H9 (cell line): ENCODE results near the gene CNOT11. TPM values are rescaled to one million over a fixed set of nuclear protein-coding genes. Genes with fewer than 3 reads are reported as not detected.

Experiments
- DNase-seq: peaks from one replicate; pipeline ENCODE4 v3.0.0-alpha.2; 2017
- H2AFZ ChIP-seq: one replicate; pipeline ENCODE4 v1.6.1; 2013; ENCODE audit warnings: mild to moderate bottlenecking, low read length, control low read depth, moderate library complexity
- H2AK5ac ChIP-seq: 2 replicates; pipeline ENCODE4 v1.6.1; 2013; ENCODE audit warnings: low read length, control low read depth, mixed read lengths; ENCODE audit not compliant: insufficient read length
- H2BK120ac ChIP-seq: one replicate; pipeline ENCODE4 v1.6.1; 2013; ENCODE audit warnings: low read depth, mild to moderate bottlenecking, low read length, control low read depth, inconsistent platforms; ENCODE audit not compliant: poor library complexity, severe bottlenecking
- H2BK12ac ChIP-seq: 2 replicates; pipeline ENCODE4 v1.6.1; 2013; ENCODE audit warnings: low read length, control low read depth, mixed read lengths, low read depth; ENCODE audit not compliant: insufficient read length
- H2BK15ac ChIP-seq: 2 replicates; pipeline ENCODE4 v1.6.1; 2013; ENCODE audit warnings: low read depth, low read length, control low read depth
- H2BK20ac ChIP-seq: one replicate; pipeline ENCODE4 v1.6.1; 2013; ENCODE audit warnings: low read depth, mild to moderate bottlenecking, low read length, control low read depth, inconsistent platforms; ENCODE audit not compliant: poor library complexity, severe bottlenecking
- H2BK5ac ChIP-seq: 2 replicates; pipeline ENCODE4 v1.6.1; 2013; ENCODE audit warnings: low read length, control low read depth, mixed read lengths; ENCODE audit not compliant: insufficient read length
- H3K14ac ChIP-seq: 2 replicates; pipeline ENCODE4 v1.6.1; 2013; ENCODE audit warnings: low read length, control low read depth; ENCODE audit not compliant: insufficient read depth
- H3K18ac ChIP-seq: 2 replicates; pipeline ENCODE4 v1.6.1; 2013; ENCODE audit warnings: low read depth, mild to moderate bottlenecking, mixed read lengths, low read length, control low read depth; ENCODE audit not compliant: insufficient read length
- H3K23ac ChIP-seq: 2 replicates; pipeline ENCODE4 v1.6.1; 2013; ENCODE audit warnings: low read length, control low read depth, mixed read lengths, low read depth; ENCODE audit not compliant: insufficient read length
- H3K23me2 ChIP-seq: 2 replicates; pipeline ENCODE4 v1.6.1; 2013; ENCODE audit warnings: low read depth, mild to moderate bottlenecking, mixed read lengths, low read length, control low read depth; ENCODE audit not compliant: insufficient read length, poor library complexity, severe bottlenecking
- H3K27ac ChIP-seq: 2 replicates; pipeline ENCODE4 v1.5.1; 2013; ENCODE audit warnings: low read length, control low read depth, mixed read lengths, low read depth; ENCODE audit not compliant: insufficient read length
- H3K27me3 ChIP-seq: 2 replicates; pipeline ENCODE4 v1.6.1; 2013; ENCODE audit warnings: low read length, control low read depth, inconsistent platforms; ENCODE audit not compliant: insufficient read depth
- H3K4ac ChIP-seq: 2 replicates; pipeline ENCODE4 v1.6.1; 2013; ENCODE audit warnings: low read depth, mild to moderate bottlenecking, control low read depth, inconsistent platforms, low read length, moderate library complexity
- H3K4me1 ChIP-seq: 2 replicates; pipeline ENCODE4 v1.6.1; 2013; ENCODE audit warnings: low read length, control low read depth, inconsistent platforms; ENCODE audit not compliant: insufficient read depth
- H3K4me2 ChIP-seq: 2 replicates; pipeline ENCODE4 v1.6.1; 2013; ENCODE audit warnings: low read length, control low read depth, mixed read lengths; ENCODE audit not compliant: insufficient read length, insufficient read depth
- H3K56ac ChIP-seq: 2 replicates; pipeline ENCODE4 v1.6.1; 2013; ENCODE audit warnings: low read depth, mild to moderate bottlenecking, mixed read lengths, low read length, control low read depth; ENCODE audit not compliant: insufficient read length
- H3K79me1 ChIP-seq: 2 replicates; pipeline ENCODE4 v1.6.1; 2013; ENCODE audit warnings: low read depth, mild to moderate bottlenecking, moderate library complexity, low read length, control low read depth, inconsistent platforms; ENCODE audit not compliant: insufficient read depth, poor library complexity, severe bottlenecking
- H3K79me2 ChIP-seq: 2 replicates; pipeline ENCODE4 v1.6.1; 2013; ENCODE audit warnings: low read length, control low read depth, inconsistent platforms; ENCODE audit not compliant: insufficient read depth
- H3K9ac ChIP-seq: 2 replicates; pipeline ENCODE4 v1.6.1; 2013; ENCODE audit warnings: low read length, control low read depth, mixed read lengths; ENCODE audit not compliant: insufficient read length; ENCODE audit errors: extremely low read depth
- H3K9me3 ChIP-seq: one replicate; pipeline ENCODE4 v1.6.1; 2013; ENCODE audit warnings: low read depth, low read length, inconsistent platforms; ENCODE audit not compliant: control insufficient read depth
- H3T11ph ChIP-seq: one replicate; pipeline ENCODE4 v1.6.1; 2013; ENCODE audit warnings: mild to moderate bottlenecking, low read length, control low read depth, inconsistent platforms
- H4K20me1 ChIP-seq: one replicate; pipeline ENCODE4 v1.6.1; 2013; ENCODE audit not compliant: control insufficient read depth, insufficient read length, insufficient read depth
- H4K5ac ChIP-seq: 2 replicates; pipeline ENCODE4 v1.6.1; 2013; ENCODE audit warnings: low read depth, mild to moderate bottlenecking, mixed read lengths, low read length, control low read depth; ENCODE audit not compliant: insufficient read length
- H4K8ac ChIP-seq: replicated peaks from 2 replicates; pipeline ENCODE4 v1.6.1; 2013; ENCODE audit warnings: low read length, control low read depth, mixed read lengths, low read depth; ENCODE audit not compliant: insufficient read length
- H4K91ac ChIP-seq: 2 replicates; pipeline ENCODE4 v1.6.1; 2013; ENCODE audit warnings: low read depth, mild to moderate bottlenecking, moderate library complexity, mixed read lengths, low read length, control low read depth; ENCODE audit not compliant: insufficient read length
- H3K27ac Mint-ChIP-seq, 3 experiments: 2 replicates in 2 of 3; 3 replicates in 1 of 3; pipeline ENCODE4 v1.8.0; 2020 to 2021; ENCODE audit warnings: mixed read lengths in 3 of 3, mild to moderate bottlenecking in 1 of 3, moderate library complexity in 1 of 3
- H3K27me3 Mint-ChIP-seq: 2 replicates; pipeline ENCODE4 v1.8.0; 2021; ENCODE audit warnings: low read depth, mild to moderate bottlenecking, moderate library complexity, mixed read lengths
- H3K36me3 Mint-ChIP-seq, 3 experiments: 2 replicates in 2 of 3; 3 replicates in 1 of 3; pipeline ENCODE4 v1.8.0; 2020 to 2021; ENCODE audit warnings: low read depth in 3 of 3, mixed read lengths in 3 of 3; ENCODE audit not compliant: insufficient read depth in 1 of 3
- H3K4me1 Mint-ChIP-seq, 2 experiments: 2 replicates each; pipeline ENCODE4 v1.8.0; 2020; ENCODE audit warnings: mixed read lengths in 2 of 2
- H3K4me3 Mint-ChIP-seq, 2 experiments: 2 replicates in 1 of 2; 3 replicates in 1 of 2; pipeline ENCODE4 v1.8.0; 2020 to 2021; ENCODE audit warnings: mild to moderate bottlenecking in 2 of 2, mixed read lengths in 2 of 2, moderate library complexity in 1 of 2
- H3K9me3 Mint-ChIP-seq, 2 experiments: 2 replicates in 1 of 2; 3 replicates in 1 of 2; pipeline ENCODE4 v1.8.0; 2020; ENCODE audit warnings: mild to moderate bottlenecking in 2 of 2, mixed read lengths in 2 of 2, moderate library complexity in 1 of 2
- WGBS: extraction: QIAGEN DNeasy Blood & Tissue Kit; methylation state at CpG from one replicate; pipeline ENCODE4 v1.1.7; 2013; ENCODE audit warnings: missing lambda C conversion rate, low lambda C conversion rate, mixed read lengths; ENCODE audit not compliant: insufficient read length; ENCODE audit errors: extremely low coverage; 5-methylcytosine and 5-hydroxymethylcytosine counted together
- total RNA-seq: library from RNA; stranded (reverse); gene quantifications from 2 replicates; pipeline ENCODE4 v1.2.1, GENCODE V29; 2021
- TF ChIP-seq, protein P1 (sequence below): fragments of 200-600 bp; sonication (generic); conservative IDR thresholded peaks from 3 replicates; pipeline ENCODE4 v1.8.0; 2021; ENCODE audit warnings: antibody characterized with exemption, mild to moderate bottlenecking

The CNOT11 gene
- total RNA-seq, 1 experiment from 2014 or later, result 46.8 TPM

DNA sequence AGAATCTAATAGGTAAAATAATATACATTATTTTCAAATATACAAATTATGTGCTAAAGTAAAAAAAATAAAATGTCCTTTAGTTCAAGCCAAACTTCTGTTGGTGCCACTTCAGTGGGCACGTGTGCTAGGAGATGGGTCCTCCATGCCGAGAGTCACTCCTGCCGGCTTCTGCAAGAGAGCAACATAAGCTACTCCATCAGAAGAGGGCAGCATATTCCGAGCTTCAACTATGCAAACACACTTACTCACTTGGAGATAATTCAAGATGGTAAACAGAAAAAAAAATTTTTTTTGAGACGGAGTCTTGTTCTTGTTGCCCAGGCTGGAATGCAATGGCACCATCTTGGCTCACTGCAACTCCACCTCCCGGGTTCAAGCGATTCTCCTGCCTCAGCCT is 24.4 kb downstream of the CNOT11 start:
- Histone ChIP-seq H3K14ac (no peak overlapping the region), H3K79me2 (no peaks in the 10 kb centered on the region), H3K9me3 (no peaks in the 10 kb centered on the region), H2BK15ac (no peak overlapping the region), H3K4me1 (no peaks in the 10 kb centered on the region), H3K4me2 (no peak overlapping the region), H3K27me3 (no peaks in the 10 kb centered on the region), H2BK12ac (no peak overlapping the region), H3K27ac (no peak overlapping the region), H3K23me2 (no peaks in the 10 kb centered on the region), H3K18ac (no peak overlapping the region), H4K5ac (no peak overlapping the region), H3K4ac (no peak overlapping the region), H2AFZ (no peak overlapping the region), H3K79me1 (no peaks in the 10 kb centered on the region), H3T11ph (no peak overlapping the region), H4K20me1 (no peaks in the 10 kb centered on the region), H3K56ac (no peak overlapping the region), H2BK20ac (no peak overlapping the region), H2BK5ac (no peak overlapping the region), H3K23ac (no peak overlapping the region), H2BK120ac (no peak overlapping the region), H2AK5ac (no peak overlapping the region), H4K91ac (no peak overlapping the region), H3K9ac (no peak overlapping the region), H4K8ac (no peak overlapping the region)
- Mint-ChIP-seq H3K27ac (no peak overlapping the region), H3K4me1 (no peaks in the 10 kb centered on the region), H3K36me3 (peaks cover 17 to 65% (median 60%) of the 10 kb centered on the region in 3 experiments; a peak in 6 of 7 replicates), H3K9me3 (no peaks in the 10 kb centered on the region), H3K4me3 (no peak overlapping the region), H3K27me3 (no peaks in the 10 kb centered on the region)
- no peak for DNase-seq
- WGBS, result no CpG with 5 or more reads among the region's 7 CpGs
- TF ChIP-seq, protein P1, sequence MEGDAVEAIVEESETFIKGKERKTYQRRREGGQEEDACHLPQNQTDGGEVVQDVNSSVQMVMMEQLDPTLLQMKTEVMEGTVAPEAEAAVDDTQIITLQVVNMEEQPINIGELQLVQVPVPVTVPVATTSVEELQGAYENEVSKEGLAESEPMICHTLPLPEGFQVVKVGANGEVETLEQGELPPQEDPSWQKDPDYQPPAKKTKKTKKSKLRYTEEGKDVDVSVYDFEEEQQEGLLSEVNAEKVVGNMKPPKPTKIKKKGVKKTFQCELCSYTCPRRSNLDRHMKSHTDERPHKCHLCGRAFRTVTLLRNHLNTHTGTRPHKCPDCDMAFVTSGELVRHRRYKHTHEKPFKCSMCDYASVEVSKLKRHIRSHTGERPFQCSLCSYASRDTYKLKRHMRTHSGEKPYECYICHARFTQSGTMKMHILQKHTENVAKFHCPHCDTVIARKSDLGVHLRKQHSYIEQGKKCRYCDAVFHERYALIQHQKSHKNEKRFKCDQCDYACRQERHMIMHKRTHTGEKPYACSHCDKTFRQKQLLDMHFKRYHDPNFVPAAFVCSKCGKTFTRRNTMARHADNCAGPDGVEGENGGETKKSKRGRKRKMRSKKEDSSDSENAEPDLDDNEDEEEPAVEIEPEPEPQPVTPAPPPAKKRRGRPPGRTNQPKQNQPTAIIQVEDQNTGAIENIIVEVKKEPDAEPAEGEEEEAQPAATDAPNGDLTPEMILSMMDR, result peak; percentile 31; the same call in 2 of the 3 replicates
